Measurements from ENCODE around the gene PTPRE.

The PTPRE gene

DNA sequence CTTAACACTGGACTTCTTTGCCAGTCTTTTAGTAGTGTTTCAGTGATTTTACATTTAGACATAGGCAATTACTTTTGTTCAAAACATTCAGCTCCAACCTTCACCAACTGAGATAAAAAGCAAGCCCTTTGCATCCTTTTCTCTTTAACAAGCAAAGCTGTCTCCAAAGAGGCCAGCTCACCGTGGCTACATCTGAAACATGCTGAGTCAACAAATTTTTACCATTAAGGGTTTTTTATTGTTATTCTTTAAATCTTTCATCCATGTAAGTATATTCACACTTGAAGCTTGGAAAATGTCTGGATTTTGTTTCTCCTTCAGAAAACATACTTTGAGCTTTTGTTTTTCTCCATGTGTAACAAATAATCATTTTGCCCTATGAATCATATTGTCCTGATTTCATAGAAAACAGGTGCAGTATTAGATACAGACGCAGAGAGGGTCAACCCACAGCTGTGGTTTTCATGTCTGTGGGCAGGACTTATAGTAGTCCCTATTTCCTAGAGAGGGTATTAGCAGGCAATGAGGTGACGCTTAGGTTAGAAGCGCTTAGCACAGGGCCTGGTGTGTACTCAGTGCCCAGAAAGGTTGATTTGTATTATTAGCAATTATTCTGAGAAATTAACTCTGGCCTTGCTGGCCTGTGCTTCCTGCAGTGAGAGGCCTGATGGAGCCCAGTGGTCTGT lies 119.9 kb downstream of the PTPRE start:
- DNase-seq (ENCODE audit: low read depth), result no peak

DNA sequence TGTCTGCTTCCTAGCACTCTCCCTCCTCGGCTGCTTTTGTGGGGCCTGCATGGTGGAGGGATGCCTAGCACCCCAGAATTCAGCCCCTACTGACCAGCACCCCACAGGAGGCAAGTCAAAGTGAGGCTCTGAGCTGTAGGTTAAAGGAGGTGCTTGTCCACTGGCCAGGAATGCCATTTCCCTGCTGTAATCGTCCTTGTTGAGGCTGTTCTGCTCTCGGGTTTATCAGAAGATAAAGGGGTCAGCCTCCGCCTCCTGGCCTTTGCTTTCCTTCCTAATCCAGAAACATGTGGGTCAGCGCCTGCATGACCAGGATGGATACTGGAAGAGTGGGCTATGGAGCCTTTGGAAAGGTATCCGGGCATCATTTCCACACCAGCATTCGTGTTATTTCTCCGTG lies 120.4 kb downstream of the PTPRE start:
- DNase-seq (ENCODE audit: low read depth), result no peak

DNA sequence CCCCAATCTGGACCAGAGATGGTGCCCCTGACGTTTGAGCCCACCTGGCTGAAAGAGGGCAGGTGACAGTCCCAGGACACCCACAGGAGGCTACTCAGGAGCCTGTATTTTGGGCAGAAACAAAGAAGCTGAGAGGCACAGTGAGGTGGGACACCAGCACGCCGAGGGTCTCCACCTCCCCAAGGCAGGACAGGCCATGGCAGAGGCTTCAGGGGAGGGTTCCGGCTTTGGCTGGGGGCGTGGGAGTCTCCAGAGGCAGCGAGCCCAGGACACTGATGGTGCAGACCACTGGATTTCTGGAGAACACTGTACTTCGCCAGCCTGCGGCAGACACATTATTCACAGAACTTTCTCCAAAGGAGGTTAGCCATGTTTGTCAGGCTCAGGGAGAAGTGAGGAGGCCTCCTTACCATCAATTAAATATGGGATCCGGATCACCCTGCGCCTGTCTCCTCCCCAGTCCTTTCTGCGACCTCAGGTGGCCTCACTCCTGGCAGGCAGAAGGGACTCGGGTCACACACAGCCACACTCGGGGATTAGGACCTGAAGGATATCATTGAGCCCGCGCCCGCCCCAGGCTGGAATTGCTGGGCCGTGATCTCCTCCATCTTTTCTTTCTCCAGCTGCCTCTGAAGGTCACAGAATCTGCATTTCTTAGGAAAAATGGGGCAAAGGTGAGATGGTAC lies 121.1 kb downstream of the PTPRE start:
- DNase-seq (ENCODE audit: low read depth), result no peak

DNA sequence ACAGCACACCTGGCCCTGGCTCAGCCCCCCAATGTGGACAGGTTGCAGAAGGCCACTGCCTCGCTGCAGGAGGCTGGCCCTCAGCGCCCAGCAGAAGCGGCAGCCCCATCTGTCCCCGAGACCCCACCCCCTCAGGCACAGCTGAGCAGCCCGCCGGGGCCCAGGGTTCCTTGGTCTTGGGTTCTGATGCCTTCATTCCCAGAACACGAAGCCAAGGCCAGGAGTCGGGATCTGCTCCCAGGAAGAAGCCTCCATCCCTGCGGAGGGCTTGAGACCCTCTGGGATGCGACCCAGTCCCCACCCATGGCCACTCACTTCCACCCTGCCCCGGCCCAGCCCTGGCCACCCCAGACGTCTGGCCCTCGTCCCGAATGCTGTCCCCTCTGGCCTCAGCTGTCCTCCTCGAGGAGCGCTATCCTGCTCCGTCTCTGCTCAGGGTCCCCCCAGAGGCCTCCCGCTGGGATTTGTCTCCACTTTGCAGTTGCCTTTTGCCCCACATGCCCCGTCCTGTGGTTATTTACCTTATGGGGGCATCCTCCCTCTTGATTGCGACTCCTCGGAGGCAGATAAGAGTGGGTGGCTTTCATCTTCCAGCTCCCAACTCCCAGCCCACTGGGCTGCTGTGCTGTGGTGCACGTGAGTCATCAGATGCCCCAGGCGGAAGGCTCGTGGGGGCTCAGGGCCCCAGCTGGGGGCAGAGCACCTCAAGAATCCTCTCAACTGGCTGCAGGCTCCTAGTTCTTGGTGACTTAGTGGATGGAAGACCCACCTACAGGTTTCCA lies 121.8 kb downstream of the PTPRE start:
- DNase-seq (ENCODE audit: low read depth), result peak; percentile 22

- no peak for DNase-seq (ENCODE audit: low read depth)
These were observed 122.4 kb downstream of the PTPRE start for GRCh38 chr10:128029290-128029651.

GRCh38 chr10:128029731-128030369 lies 122.9 kb downstream of the PTPRE start:
- no peak for DNase-seq (ENCODE audit: low read depth)

- no peak for DNase-seq (ENCODE audit: low read depth)
These were observed 123.7 kb downstream of the PTPRE start for GRCh38 chr10:128030498-128031072.

DNA sequence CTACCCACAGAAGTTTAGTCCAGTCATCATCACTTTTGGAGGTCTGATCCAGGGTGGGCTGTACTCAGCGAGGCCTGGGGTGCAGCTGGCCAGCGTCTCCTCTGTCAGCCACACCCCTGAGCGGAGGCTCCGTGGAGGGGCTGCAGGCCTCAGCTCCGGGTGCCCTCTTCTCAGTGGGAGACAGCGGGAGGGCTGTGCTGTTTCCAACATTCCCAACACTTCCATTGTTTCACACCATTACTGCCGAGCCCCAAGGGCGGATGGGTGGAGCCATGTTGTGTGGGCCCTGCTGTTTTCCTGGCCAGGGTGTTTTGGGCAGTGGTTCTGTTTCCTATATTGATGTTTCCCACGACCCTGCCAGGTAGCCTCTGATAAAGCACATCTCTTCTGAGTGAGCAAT lies 124.3 kb downstream of the PTPRE start:
- DNase-seq (ENCODE audit: low read depth), result no peak

GRCh38 chr10:128032466-128032865 lies 125.6 kb downstream of the PTPRE start:
- DNase-seq (ENCODE audit: low read depth), result no peak

DNA sequence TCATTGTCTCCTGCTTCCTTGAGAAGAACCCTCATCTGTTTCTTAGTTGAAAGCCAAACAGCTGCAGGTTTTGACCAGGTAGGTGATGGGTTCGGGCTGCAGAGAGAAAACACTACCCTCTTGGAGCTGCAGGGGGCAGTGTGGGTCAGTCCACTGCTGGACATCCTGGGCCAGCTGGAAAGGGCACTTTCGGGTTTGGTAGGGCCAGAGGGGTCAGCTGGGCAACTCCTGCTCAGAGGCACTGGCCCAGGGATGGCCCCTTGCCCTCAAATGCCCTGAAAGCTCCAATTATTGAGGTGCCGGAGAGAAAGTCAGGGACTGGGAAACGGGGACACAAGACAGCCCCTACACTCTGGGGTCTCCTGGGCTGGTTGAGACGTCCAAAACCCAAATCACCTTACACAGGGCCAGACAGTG lies 128.7 kb downstream of the PTPRE start:
- DNase-seq (ENCODE audit: low read depth), result peak; percentile 8

DNA sequence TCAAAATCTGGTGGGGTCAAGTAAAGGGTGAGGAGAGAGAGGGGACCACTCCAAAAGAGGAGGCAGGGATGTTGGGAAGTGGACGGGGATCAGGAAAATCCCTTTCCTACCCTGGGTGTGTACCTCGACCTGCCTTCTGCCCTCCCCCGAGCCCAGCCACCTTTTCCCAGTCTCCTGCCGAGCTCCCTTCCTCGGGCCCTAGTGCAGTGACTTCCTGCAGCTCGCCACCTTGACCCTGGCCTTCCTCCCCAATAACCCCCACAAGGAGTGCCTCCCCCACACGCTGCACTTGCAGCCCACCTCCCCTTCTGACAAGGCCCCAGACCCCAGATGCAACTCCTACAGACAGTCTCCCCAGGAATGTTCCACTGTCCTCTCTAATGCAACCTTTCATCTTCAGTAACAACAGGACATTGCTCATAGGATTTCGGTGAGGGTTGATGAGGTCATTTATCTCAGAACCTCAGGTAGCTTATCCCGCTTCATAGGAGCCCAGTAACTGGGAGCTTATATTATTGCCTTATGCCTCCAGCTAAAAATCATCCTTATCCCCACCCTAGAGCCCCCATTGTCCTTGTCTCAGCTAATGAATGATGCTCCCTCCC lies 129.2 kb downstream of the PTPRE start:
- no peak for DNase-seq (ENCODE audit: low read depth)

DNA sequence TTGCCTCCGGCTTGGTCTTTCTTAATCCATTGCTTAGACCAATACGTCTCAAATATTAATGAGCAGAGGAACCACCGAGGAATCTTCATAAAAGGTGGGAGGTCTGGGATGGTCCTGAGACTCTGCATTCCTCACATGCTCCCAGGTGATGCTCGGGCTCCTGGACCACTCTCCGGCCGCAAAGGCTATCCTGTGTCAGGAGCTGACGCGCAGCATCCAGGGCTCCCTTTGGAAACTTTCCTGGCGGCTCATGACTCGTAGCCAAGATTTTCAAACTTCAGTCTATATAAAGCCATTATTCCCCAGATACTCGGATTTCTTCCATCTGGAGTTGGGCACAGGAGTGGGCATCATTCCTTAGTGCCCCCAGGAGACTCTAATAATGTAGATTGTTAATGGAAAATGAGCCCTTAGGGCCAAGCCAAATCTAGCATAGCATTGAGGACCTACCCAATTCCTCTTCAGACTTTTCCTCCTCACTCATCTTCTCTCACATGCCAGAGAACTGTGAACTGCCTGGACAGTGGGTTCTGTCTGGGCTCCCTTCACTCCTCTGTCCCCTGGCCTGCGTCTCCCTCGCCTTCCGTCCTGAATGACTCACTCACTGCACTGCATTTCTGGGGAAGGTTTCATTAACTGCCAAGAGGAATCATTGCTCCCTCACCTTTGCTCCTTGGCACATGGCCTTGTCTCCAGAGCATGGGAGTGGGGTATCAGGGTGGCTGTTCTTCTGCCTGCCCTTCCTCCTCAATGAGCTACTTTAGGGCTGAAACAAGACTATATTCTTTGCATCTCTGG lies 130.0 kb downstream of the PTPRE start:
- peak; percentile 33 for DNase-seq (ENCODE audit: low read depth)

- no peak for DNase-seq (ENCODE audit: low read depth)
These were observed 133.2 kb downstream of the PTPRE start for GRCh38 chr10:128040096-128040495.

GRCh38 chr10:128040681-128041080 lies 133.8 kb downstream of the PTPRE start:
- DNase-seq (ENCODE audit: low read depth), result no peak

DNA sequence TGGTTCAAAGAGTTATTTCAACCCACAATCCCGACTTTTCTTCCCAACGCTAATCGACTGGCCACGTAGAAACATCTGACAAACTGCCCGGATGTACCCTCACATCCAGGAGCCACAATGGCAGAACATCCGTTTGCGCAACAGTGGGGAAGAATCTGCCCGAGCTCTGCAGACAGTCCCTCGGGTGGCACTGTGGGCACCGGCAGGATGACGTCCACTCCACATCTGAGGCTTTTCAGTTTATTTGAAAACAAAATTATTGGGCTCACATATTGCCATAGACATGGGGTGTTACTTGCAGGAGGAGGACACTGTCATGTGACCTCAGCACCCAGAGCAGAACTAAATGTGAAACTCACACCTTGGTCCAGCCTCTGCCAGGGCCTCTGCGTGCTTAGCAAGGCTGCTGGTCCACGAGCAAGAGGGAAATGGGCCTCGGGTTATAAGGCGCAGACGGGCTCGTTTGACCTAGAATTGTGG lies 135.3 kb downstream of the PTPRE start:
- no peak for DNase-seq (ENCODE audit: low read depth)

DNA sequence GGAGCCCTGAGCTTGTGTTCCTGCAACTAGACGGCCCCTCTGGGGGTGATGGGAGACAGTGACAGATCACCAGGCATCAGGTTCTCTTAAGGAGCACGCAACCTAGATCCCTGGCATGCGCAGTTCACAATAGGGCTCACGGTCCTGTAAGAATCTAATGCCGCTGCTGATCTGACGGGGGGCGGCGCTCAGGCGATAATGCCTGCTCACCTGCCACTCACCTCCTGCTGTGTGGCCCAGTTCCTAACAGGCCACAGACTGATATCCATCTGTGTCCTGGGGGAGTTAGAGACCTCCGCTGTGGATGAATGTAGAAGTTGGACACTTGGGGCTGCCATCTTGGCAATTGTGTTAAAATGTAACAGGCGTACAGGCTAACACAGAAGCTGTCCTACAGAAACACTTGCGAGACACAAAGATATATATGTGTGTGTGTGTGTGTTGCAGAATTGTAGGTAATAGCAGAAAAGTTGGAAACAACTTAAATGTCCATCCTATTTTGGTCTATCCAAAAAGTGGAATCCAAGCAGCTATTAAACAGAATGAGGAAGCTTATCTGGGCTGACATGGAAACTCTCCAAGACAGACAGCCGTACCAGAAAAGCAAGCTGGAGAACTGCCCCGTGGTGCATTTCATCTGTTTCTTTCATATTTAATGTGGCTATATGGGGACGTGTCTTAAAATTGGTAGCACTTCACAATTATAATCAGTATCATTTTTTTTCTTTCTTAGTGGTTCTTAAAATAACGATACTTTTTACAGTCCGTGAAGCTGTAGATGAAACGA lies 136.5 kb downstream of the PTPRE start:
- DNase-seq (ENCODE audit: low read depth), result no peak

- no peak for DNase-seq (ENCODE audit: low read depth)
These were observed 137.3 kb downstream of the PTPRE start for GRCh38 chr10:128044186-128044585.

DNA sequence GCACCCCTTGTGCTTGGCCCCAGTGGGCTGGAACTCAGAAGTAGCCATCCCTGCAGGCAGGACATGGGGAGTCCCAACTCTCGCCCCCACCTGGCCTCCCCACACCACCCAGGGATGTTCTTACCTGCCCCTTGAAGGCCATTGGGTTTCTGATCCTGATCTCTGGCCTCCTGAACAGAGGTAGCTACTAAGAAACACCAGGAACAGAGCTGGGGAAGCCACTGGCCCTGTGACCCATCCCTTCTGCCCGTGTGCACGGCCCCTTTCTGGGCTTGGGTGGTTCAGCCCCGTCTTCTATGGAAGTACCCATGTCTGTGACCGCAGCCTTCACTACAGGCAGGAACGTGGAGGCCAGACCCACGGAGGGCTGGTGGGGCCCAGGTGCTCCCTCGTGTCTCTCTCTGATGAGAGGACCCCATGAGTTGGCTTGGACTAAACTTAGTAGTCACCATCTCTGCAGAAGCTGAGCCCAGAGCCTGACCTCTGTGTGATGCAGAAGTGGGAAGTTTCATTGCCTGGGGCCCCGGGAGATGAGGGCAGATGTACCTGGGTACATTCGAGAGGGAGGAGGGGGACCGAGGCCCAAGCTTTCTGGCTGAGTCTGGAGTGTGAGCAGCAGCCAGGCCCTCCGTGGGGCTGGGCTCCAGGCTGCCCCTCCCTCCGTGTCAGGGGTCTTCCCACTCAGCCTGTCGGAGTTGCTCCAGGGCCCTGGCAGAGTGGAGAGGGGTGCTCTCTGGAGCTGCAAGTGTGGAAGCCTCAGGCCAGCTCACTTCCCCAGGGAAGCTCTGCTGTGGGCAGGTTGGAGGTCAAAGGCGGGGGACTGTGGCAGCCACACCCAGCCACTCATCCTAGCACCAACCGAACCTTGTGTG lies 138.3 kb downstream of the PTPRE start:
- DNase-seq (ENCODE audit: low read depth), result no peak

- no peak for DNase-seq (ENCODE audit: low read depth)
These were observed 138.9 kb downstream of the PTPRE start for GRCh38 chr10:128045833-128046120.

Data from ELR (cell line).